ENCODE results near the gene RPL27.

The RPL27 gene

DNA sequence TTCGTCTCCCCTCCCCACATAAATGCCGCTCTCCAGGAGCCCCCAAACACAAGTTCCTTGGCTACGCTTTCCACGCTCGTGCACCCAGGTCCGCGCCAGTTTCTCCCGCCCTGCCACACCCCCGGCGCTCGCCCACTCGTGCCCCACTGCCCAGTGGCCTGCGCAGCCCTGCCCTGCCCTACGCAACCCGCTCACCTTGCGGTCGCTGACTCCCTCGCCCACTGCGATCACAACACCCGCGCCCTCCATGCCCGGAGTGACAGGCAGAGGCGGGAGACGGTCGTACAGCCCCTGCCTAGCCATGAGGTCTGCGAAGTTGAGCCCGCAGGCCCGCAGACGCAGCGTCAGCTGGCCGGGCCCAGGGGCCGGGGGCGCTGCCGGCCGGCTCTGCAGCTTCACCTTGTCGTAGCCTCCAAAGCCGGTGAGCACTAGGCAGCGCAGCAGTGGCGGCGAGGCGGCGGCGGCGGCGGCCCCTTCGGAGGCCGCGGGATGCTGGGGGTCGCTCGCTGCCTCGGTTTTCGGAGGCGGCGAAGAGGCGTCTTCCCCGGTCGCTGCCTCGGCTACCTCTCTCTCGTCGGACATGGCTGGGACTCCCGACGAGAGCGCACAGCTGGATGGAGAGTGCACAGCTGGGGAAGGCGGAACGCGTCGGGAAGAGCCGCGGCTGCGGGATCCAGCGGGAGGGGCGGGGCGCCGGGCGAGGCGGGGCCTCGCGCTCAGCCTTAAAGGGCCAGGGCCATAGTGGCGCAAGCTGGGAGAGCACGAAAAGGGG, 23.7 kb downstream of the RPL27 start, which contains the start of gene VAT1:
Gene VAT1, minus strand, starts transcription at position 645 of the 772 bp plus-strand sequence. Its CDS starts 63 bp downstream, at position 582.
- in situ Hi-C loops (cut with MboI; ENCODE audit: low sequenced_read_pairs) = no loop called here
- no peaks in the 10 kb centered on the region for H3K27me3 ChIP-seq (ENCODE audit: low read depth)
- H3K4me1 ChIP-seq = peaks cover 2% of the 10 kb centered on the region
- peaks cover 10% of the 10 kb centered on the region for H3K36me3 ChIP-seq (replicated peaks)
- peak; percentile 78 to 91 for DNase-seq (ENCODE audit: low spot score in 2 of 2)
- no peaks in the 10 kb centered on the region for H3K9me3 ChIP-seq
- H3K4me3 ChIP-seq = peak within 1 kb of the TSS; percentile 88

DNA sequence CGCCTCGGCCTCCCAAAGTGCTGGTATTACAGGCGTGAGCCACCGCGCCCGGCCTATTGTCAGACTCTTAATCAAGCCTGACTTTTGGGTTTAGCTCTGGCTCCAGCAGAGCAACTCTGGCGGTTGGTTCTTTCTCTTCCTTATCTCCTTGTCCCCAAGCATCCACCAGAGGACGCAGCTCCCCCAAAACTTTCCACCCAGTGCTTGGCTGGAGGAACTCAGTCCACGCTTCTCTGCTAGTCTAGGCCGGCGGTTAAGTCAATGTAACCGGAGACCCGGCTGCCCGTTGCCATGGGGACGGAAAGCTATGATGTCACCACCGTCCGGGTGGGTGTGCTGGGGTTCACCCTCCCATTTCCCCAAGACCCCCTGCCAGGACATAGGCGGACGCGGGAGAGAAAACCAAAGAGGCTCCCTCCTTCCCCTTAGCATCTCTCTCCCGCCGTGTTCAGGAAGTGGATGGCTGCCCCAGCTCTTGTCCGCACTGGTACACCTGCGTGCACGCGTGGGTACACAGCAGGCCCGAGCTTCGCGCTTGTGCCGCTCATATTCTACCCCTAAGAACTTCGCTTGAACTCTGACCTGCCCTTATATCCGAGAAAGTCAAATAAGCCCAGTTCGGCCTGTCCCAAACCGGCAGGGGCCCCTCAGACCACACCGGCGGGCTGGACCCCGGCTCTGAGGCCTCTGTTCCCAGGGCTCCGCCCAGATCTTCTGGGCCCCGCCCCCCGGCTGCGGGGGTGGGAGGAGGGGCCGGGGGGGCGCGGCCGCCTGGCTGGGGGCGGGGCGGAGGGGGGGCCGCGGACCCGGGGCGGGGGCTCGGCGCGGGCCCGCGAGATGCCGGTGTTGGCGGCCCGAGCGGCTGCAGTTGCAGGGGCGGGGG, 26.4 kb downstream of the RPL27 start, which contains the start of gene RND2:
Gene RND2, plus strand, starts transcription at position 825 of the 883 bp plus-strand sequence. CDS start 117 bp downstream, outside the sequence.
- no peaks in the 10 kb centered on the region for H3K27me3 ChIP-seq (ENCODE audit: low read depth)
- no peaks in the 10 kb centered on the region for H3K9me3 ChIP-seq
- DNase-seq (ENCODE audit: low spot score in 2 of 2) = peak; percentile 94 to 96
- in situ Hi-C loops (cut with MboI; ENCODE audit: low sequenced_read_pairs) = no loop called here
- H3K4me3 ChIP-seq = peak within 1 kb of the TSS; percentile 48
- H3K4me1 ChIP-seq = peaks cover 2% of the 10 kb centered on the region; the same call in 1 of the 2 replicates
- H3K36me3 ChIP-seq (replicated peaks) = no peaks in the 10 kb centered on the region; the same call in 1 of the 2 replicates

DNA sequence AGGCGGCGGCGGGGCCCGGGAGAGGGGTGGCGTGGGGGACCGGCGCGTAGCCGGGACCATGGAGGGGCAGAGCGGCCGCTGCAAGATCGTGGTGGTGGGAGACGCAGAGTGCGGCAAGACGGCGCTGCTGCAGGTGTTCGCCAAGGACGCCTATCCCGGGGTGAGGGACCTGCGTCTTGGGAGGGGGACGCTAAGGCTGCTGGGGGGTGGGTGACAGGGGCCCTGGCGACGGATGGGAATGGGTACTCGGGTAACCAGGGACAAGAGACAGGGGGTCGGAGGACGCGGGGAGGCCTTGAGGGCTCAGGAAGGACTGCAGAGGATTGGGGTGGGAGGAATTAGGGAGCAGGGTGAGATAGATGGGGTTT, 27.1 kb downstream of the RPL27 start:
- Histone ChIP-seq H3K4me1 (peaks cover 2% of the 10 kb centered on the region; the same call in 1 of the 2 replicates), H3K9me3 (no peaks in the 10 kb centered on the region), H3K4me3 (peak overlapping the region; percentile 48), H3K27me3 (ENCODE audit: low read depth) (no peaks in the 10 kb centered on the region), H3K36me3 (replicated peaks) (no peaks in the 10 kb centered on the region; the same call in 1 of the 2 replicates)
- DNase-seq (ENCODE audit: low spot score in 2 of 2) = peak; percentile 21 to 27
- in situ Hi-C loops (cut with MboI; ENCODE audit: low sequenced_read_pairs) = no loop called here

DNA sequence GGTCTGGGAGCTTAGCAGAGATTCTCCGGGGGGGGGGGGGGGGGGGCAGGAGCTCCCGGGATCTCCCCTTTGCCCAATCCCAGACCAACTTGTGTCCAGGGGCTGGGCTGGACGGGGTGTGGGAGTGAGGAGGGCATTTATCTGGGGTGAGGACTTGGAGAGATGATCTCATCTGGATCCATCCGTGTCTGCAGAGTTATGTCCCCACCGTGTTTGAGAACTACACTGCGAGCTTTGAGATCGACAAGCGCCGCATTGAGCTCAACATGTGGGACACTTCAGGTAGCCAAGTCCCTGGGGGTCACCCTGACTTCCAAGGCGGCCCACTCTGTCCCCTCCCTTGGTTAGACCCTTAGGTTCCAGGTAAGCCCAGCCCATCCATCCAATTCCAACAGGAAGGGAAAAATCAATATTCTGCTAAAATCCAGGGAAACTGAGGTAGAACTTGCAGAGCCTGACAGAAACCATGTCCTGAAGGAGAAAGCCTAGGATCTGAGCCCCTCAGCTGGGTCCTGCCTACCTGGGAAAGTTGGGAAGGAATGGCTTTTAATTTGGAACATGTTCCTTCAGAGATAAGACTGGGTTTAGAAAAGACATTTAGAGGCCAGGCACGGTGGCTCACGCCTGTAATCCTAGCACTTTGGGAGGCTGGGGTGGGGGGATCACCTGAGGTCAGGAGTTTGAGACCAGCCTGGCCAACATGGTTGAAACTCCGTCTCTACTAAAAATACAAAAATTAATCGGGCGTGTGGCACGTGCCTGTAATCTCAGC, 27.7 kb downstream of the RPL27 start:
- Histone ChIP-seq H3K4me3 (peak overlapping the region; percentile 48), H3K4me1 (0 out of 2 replicates have a peak, but pooled peaks cover 1% of the 10 kb centered on the region), H3K36me3 (replicated peaks) (no peaks in the 10 kb centered on the region), H3K27me3 (ENCODE audit: low read depth) (no peaks in the 10 kb centered on the region), H3K9me3 (no peaks in the 10 kb centered on the region)
- no peak for DNase-seq (ENCODE audit: low spot score in 2 of 2)
- in situ Hi-C loops (cut with MboI; ENCODE audit: low sequenced_read_pairs) = no loop called here

DNA sequence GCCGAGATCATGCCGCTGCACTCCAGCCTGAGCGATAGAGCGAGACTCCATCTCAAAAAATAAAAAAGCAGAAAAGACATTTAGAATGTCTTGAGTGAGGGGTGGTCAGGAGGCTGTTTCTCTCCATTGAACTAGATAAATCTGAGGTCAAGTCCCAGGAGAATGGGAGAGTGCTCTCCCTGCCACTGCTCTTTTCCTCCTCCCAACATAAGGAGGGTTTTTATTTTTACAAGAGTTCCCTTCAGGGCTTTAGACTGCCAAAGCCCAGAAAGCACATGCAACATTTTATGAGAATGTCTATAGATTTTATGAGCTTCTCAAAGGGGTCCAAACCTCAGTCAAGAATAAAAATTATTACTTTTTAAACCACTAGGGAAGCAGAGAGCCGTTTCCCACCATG, 28.4 kb downstream of the RPL27 start:
- H3K4me1 ChIP-seq = no peaks in the 10 kb centered on the region
- H3K36me3 ChIP-seq (replicated peaks) = no peaks in the 10 kb centered on the region
- in situ Hi-C loops (cut with MboI; ENCODE audit: low sequenced_read_pairs) = no loop called here
- H3K27me3 ChIP-seq (ENCODE audit: low read depth) = no peaks in the 10 kb centered on the region
- H3K9me3 ChIP-seq = no peaks in the 10 kb centered on the region
- no peak for DNase-seq (ENCODE audit: low spot score in 2 of 2)
- H3K4me3 ChIP-seq = no peak overlapping the region

DNA sequence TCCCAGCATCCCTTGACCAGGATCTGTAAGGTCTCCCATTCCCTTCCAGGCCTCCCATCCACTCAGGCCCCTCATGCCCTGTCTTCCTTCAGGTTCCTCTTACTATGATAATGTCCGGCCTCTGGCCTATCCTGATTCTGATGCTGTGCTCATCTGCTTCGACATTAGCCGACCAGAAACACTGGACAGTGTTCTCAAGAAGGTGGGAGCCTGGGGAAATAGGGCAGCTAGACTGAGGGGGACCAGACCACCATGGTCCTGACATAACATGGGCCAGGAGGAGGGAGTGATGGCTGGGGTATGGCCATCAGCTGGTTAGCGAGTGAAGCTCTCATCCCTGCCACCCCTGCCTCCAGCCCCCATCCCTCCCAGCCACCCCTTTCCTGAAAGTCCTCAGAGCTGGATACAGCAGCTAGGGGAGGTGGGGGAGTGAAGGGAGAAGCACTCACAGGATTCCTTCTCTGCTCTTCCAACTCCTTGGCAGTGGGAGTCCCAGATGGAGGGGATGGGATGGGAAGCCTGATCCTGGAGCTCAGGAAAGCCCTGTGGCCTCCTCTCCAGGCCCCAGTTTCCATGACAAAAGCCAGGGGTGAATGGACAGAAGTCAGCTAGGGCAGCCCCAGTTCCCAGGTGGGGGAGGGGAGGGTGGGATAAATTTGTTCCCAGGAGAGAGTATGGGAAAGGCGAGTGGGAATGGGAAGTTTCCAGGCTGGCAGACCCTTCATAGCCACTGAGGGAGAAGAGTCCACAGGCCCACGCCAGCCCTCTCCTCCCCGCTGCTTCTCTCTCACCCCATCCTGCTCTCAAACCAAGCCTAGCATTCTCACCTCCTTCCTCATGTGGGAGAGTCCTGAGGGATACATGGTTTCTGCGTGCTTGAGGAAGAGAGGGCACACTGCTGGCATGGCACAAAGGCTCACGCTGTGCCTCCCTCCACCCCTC, 29.1 kb downstream of the RPL27 start:
- DNase-seq (ENCODE audit: low spot score in 2 of 2) = no peak
- in situ Hi-C loops (cut with MboI; ENCODE audit: low sequenced_read_pairs) = no loop called here
- H3K27me3 ChIP-seq (ENCODE audit: low read depth) = no peaks in the 10 kb centered on the region
- H3K4me1 ChIP-seq = no peaks in the 10 kb centered on the region
- no peaks in the 10 kb centered on the region for H3K9me3 ChIP-seq
- H3K36me3 ChIP-seq (replicated peaks) = no peaks in the 10 kb centered on the region
- no peak overlapping the region for H3K4me3 ChIP-seq

DNA sequence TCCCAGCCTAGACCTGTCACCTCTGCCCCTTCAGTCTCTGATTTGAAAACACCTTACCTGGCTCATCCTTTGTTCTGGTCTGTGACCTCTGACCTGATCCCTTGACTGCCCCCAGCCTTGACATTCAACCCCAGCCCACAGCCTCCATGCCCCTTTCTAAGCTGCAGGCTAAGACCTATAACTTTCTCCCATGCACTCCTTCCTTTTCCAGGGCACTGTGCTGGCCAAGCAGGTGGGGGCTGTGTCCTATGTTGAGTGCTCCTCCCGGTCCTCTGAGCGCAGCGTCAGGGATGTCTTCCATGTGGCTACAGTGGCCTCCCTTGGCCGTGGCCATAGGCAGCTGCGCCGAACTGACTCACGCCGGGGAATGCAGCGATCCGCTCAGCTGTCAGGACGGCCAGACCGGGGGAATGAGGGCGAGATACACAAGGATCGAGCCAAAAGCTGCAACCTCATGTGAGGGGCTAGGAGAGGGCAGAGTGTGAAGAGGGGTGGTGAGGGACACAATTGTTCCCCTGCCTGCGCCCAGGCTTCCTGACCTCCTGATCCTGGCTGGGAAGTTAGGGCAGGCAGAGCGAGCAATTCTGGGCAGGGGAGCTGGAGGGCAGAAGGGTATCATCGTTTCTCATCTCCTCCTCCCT, 30.1 kb downstream of the RPL27 start:
- in situ Hi-C loops (cut with MboI; ENCODE audit: low sequenced_read_pairs) = no loop called here
- Histone ChIP-seq H3K4me3 (no peak overlapping the region), H3K36me3 (replicated peaks) (no peaks in the 10 kb centered on the region), H3K9me3 (no peaks in the 10 kb centered on the region), H3K27me3 (ENCODE audit: low read depth) (no peaks in the 10 kb centered on the region), H3K4me1 (no peaks in the 10 kb centered on the region)
- no peak for DNase-seq (ENCODE audit: low spot score in 2 of 2)

DNA sequence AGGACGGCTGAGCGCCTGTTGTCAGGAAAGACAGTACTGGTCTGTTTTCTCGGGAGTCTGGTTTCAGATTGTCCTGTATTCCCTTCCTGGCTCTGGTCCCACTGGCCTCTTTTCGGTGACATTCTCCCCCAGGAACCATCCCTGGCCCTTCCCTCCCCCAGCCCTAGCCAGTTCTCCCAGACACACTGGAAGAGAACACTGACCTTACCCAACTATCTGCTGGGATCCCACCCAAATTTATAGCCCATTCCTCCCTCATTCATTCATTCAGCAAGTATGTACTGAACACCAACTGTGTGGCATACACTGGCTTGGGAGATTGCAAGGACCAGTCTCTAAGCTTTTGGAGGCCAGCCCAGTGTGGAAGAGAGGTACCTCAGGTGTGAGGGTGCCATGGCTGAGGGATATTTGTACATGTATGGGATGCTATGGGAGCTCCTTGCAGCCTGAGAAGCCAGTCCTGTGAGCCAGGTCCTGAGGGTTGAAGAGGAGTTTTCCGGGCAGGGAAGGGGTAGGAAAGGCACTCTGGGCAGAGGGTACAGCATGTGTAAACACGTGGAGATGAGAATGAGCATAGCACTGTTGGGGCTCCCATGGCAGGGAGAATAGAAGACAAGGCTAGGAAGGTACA, 32.0 kb downstream of the RPL27 start:
- no peaks in the 10 kb centered on the region for H3K36me3 ChIP-seq (replicated peaks)
- no peaks in the 10 kb centered on the region for H3K9me3 ChIP-seq
- H3K4me3 ChIP-seq = no peak overlapping the region
- in situ Hi-C loops (cut with MboI; ENCODE audit: low sequenced_read_pairs) = no loop called here
- peaks cover 12% of the 10 kb centered on the region for H3K4me1 ChIP-seq
- no peak for DNase-seq (ENCODE audit: low spot score in 2 of 2)
- no peaks in the 10 kb centered on the region for H3K27me3 ChIP-seq (ENCODE audit: low read depth)

DNA sequence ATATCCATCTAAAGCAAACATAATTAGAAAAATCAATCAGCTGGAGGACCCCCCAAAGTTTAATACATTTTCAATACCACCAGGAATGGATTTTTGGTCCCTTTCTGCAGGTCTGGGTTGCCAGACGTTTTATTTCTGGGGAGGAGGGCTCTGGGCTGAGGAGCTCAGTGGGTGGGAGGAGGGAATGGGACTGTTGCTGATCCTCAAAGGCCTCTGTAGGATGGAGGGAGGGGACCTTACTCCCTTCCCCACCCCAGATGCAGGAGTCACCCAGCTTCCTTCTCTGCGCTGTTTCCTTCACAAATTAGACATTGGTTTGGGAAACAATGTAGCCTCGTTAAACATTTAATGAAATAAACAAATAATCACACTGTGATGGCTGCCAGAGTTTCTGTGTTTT, 33.4 kb downstream of the RPL27 start:
- H3K4me1 ChIP-seq = peaks cover 26% of the 10 kb centered on the region
- H3K36me3 ChIP-seq (replicated peaks) = no peaks in the 10 kb centered on the region
- no peaks in the 10 kb centered on the region for H3K9me3 ChIP-seq
- in situ Hi-C loops (cut with MboI; ENCODE audit: low sequenced_read_pairs) = no loop called here
- H3K4me3 ChIP-seq = no peak overlapping the region
- no peaks in the 10 kb centered on the region for H3K27me3 ChIP-seq (ENCODE audit: low read depth)
- DNase-seq (ENCODE audit: low spot score in 2 of 2) = no peak

DNA sequence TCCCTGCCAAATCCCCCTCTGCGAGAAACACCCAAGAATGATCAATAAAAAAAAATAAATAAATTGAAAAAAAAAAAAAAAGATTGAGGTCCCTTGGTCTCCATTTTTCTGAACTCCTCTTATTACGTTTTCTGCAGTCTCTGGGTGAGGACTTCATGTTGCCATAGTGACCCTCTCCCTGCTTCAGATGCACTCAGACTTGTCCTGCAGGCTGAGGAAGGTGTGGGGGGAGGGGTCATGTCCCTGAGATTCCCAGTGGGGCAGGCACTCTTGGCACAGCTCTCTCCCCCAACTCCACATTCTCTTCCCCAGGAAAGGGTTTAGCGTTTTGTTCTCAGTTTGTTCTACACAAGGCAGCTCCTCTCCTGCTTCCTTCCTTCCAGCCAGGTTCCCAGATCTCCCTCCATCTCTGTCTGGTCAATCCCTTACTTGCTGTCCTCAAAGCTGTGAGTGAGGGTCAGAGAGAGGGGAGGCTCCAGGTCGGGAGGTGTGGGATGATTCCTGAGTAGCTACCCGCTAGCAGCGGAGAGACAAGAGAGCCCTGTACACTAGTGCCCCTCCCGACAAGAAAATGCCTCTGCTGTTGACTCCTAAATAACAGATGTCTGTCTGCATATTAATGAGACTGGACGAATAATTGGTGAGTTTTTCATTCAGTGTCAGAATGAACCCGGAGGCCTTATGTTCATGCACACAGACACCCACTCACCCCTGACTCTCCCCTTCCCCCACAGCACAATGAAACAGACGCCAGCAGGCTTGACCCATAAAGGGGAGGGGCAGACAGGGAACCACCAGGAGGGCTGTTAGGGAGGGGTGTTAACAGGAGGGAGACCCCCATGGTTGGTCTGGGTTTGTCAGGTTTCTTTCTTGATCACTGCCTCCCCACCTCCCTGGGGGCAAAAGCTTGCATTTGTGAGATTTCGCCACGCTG, 36.0 kb downstream of the RPL27 start:
- Histone ChIP-seq H3K9me3 (no peaks in the 10 kb centered on the region), H3K4me3 (no peak overlapping the region), H3K36me3 (replicated peaks) (no peaks in the 10 kb centered on the region), H3K4me1 (peaks cover 30% of the 10 kb centered on the region), H3K27me3 (ENCODE audit: low read depth) (no peaks in the 10 kb centered on the region)
- peak; percentile 33 to 65 for DNase-seq (ENCODE audit: low spot score in 2 of 2)
- in situ Hi-C loops (cut with MboI; ENCODE audit: low sequenced_read_pairs) = no loop called here

DNA sequence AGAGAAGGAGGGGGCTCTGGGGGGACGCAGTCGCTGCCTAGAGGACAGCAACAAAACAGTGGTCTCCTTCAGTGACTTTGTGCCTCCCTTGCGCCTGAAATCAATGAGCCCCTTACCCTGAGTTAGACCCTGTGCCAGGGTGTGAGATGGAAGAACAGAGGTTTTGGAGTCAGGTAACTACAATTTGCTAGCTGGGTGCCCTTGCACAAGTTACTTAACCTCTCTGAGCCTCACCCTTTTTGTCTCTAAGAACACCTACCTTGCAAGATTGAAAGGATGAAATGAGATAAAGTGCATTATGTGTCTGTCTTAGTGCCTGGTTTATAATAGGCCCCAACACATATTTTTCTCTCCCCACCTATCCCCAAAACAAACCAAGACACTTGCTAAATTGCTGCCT, 36.7 kb downstream of the RPL27 start:
- Histone ChIP-seq H3K4me1 (peaks cover 33% of the 10 kb centered on the region), H3K4me3 (no peak overlapping the region), H3K27me3 (ENCODE audit: low read depth) (no peaks in the 10 kb centered on the region), H3K36me3 (replicated peaks) (no peaks in the 10 kb centered on the region), H3K9me3 (no peaks in the 10 kb centered on the region)
- DNase-seq (ENCODE audit: low spot score in 2 of 2) = no peak
- in situ Hi-C loops (cut with MboI; ENCODE audit: low sequenced_read_pairs) = no loop called here

Data from HAP-1 (cell line).